DMS114 treated with DMSO at 0.1 percent for 48 hours (cell line): ENCODE results near the gene REXO5.
"Not testable (repeated sequence)": the region's sequence is repeated elsewhere in the genome, so short reads cannot be mapped to it uniquely, and the experiment has no call there.

Experiments
- DNase-seq: peaks from one replicate; lab custom pipeline; 2025; ENCODE audit not compliant: unreplicated experiment; lab: John Stamatoyannopoulos, UW

Gene REXO5

DNA sequence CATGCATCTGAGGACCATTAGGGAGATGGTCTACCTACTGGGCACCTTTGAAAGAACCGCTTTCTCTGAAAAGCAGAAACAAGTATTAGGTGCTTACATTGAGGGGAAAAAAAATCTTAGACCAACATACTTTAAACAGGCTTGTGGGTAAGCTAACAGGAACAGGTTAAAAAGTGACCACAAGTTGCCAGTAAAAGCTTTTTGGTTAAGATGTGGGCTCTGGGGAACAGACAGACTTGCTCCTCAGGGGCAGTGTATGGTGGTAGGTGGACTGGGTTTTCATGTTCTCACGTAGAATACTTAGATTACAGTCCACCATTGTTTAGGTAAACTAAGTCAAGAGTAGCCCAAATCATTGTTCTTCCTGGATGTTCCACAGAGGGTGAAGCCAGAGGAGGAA, 41.2 kb downstream of the REXO5 start:
- DNase-seq, result no peak

DNA sequence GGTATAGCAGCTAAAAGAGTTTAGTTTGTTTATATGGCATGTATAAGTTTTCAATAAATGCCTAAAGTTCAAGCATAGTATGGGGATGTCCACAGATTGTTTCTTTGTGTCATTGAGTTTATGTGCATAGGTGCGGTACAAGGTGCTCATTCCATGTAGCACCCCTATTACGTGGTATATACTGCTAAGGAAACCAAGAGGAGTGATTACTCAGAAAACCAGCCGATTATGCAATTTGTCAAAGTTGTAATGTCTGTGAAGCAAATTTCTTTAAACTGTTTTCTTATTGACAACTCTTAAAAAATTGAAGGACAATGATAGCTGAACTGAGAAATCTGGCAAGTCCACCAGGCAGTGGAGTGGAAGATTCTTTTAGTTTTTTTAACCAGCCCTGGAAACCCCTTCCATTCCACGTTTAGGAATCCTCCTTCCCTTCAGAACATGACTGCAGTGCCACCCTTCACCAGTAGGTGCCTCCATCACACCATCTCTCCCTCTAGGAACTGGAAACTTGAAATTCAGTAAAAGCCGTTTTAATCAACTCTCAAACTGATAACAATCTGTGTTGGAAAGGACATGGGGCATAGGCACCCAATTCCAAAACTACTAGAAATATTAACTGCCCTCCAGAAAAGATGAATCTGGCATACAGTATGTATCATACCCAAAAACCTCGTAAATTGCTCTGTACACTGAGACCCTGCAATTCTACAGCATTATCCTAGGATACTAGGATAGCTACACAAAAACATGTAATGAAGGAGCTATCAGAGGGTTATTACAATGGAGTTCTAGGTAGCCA, 43.5 kb downstream of the REXO5 start:
- DNase-seq, result peak; percentile 28

DNA sequence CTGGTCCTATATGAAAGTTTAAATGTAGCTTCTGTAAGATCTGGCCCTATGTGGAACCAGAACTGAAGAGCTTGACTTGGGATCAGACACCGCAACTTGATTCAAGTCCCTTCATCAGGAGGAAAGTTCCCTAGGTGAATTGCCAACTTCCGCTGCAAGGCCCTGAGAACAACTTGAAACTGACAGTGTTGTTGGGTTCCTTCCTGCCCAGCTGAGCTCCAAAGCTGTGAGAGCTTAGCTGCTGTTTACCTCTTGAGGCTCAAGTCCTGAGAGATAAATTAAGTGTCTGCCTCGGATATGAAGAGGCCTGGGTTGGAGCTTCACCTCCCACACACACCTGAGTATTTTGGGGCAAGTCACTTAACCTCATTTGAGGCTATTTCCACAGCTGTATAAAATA, 44.7 kb downstream of the REXO5 start:
- DNase-seq, result no peak

DNA sequence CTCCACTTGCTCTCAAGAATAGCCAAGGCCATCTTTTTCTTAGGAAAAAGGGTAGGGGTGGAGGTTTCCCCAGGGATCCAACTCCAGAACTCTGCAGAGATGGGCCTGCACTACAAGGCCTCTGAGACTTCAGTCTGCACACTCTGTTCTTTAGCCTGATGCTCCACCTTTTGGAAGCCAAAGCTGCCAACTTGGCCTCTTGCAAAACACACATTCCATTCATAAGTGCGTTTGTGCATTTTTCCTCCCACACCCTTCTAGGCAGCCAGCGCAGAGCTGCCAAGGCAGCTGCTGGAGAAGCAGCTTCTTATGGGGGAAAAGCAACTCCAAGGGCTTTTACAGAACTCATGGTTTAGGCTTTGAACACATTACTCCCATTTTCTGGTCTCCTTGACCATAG, 45.3 kb downstream of the REXO5 start:
- DNase-seq, result no peak

DNA sequence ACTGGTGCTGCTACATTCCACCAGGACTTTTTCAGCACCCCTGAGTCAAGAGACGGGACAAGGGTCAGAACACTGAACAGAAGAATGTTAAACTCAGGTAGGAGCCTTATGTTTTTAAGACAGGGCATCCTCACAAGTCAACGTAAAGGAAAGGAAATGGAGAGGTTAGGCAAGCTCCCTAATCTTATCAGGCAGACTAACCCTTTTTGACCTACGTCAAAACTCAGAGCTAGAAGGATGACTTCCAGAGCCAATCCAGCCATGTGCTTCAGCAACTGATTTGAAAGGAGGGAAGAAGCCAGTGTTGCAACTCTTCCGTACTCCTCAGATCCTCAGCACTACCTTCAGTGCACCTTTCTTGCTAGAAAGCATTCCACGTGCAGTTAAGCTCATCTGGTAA, 46.8 kb downstream of the REXO5 start:
- DNase-seq, result no peak

DNA sequence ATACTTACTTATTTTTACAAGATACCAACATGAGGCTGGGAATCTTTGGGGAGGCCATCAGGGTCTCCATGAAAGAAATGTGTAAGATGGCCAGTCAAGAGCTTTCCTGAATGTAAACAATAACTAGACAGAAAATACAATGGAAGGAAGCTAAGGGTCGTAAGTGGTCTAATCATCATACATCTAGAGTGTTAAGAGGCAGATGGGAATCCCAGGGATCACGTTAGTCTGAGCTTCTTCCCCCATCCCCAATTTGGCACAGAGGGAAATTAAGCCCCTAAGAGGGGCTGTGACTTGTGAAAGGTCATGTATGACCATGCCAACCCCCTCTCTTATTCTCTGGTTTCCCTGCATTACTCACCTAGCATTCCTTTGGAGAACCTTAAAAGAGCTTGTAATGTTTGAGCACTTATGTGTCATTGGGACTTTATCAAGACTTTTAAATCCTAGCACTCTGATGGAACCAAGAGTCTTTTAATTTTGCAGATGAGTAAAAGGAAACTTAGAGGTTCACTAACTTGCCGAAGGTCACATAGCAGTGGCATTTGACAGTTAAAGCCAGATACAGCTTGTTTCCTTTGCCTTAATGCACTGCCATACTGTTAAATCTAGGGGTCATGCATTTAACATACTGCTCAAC, 47.8 kb downstream of the REXO5 start:
- DNase-seq, result no peak

DNA sequence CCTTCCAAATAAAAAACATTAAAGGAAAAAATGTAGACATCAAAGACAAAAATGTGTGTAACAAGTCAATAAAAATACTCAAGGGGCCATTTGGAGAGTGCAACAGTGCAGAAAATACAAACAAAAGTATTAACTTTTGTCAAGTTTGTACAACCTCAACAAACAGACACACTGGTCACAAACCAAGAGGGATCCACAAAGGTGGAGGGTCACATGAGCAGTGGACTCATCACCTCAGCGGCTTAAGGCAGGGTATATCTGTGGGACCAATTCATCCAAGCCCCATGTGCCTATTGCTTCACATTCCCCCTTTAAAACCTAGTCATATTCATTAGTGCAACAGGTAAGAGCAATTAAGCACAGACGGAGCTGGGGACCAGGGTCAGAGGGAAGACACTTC, 48.6 kb downstream of the REXO5 start:
- no peak for DNase-seq

DNA sequence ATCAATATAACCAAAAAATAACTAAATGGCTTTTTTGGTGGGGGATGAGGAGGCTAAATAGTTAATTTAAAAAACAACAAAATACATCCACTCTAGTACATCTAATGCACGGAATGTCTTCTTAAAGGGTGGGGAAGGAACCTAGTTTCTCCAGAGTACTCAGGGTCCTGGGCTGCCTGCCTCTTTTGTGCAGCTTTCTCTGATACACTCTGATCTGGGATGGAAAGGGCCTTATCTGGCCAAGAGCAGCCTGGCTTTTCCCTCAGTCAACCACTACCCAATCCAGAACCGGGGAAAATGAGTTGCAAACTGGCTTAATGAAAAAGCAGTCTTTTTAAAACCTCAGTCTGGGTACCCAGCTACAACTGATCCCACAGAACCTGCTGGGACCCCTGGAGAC, 51.0 kb downstream of the REXO5 start:
- DNase-seq, result no peak

DNA sequence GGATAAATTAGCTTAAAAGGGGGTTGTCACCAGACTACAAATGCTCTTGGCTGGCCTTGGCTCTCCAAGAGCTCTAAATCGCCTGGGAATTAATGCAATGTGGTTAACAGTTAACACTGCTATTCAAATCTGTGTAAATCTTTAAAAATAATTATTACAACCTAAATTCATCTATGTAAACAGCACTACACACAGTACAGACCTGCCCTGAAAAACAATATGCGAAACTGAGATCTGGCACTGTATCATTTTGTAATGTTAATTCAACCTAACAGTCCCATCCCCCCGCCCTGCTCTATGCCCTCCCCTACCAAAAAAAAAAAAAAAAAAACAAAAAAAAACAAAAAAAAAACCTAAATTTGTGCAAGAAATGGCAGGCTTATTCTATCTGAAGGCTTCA, 52.9 kb downstream of the REXO5 start:
- DNase-seq, result no peak

DNA sequence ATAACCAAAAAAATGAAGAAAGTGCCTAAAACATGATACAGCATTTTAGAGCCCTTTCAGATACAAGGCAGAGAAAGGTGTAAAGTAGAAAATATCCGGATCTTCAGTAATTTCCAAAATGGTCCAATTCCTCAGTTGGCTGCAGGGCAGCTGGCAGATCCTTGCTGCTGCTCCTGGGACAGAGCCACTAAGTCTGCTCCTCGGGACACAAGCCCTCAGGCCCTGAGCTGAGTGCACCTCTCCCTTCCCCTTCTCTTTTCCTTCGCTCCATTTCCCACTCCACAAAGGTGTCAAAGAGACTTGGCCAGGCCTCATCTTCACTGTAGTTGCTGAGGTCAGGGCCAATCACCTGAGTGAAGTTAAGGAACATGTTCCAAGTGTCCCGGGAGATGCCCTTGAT, 53.4 kb downstream of the REXO5 start:
- DNase-seq, result no peak

DNA sequence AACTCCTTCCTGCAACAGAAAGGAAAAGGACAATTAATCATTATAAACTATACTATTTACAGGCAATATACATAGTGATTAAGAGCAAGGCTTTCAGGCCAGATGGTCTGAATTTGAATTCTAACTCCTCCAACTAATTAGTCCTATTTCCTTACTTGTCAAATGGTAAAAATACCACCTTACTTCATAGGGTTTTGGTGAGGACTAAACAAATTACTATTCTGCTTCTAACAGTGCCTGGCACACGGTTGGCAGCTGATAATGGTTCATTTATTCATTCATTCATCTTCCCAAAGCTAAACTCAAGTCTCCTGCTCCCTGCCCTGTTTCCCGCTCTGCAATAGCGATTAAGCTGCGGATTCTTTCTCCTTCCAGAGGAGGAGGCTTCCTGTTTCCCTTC, 54.0 kb downstream of the REXO5 start:
- DNase-seq, result no peak

DNA sequence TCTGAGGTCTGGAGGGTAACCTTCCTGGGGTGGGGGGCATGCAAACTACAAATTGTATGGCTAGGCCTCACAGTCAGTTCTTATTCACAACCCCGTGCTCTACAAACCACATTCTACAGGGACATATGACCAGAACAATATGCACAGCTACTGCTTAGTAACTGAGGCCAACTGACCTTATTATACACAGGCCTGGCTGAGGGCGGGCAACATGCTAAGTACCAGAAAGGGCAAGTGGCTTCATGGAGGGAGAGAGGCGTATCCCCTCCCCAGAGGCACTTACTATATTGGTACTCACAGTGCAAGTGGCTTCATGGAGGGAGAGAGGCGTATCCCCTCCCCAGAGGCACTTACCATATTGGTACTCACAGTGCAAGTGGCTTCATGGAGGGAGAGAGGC, 54.7 kb downstream of the REXO5 start:
- DNase-seq, result not testable (repeated sequence)

DNA sequence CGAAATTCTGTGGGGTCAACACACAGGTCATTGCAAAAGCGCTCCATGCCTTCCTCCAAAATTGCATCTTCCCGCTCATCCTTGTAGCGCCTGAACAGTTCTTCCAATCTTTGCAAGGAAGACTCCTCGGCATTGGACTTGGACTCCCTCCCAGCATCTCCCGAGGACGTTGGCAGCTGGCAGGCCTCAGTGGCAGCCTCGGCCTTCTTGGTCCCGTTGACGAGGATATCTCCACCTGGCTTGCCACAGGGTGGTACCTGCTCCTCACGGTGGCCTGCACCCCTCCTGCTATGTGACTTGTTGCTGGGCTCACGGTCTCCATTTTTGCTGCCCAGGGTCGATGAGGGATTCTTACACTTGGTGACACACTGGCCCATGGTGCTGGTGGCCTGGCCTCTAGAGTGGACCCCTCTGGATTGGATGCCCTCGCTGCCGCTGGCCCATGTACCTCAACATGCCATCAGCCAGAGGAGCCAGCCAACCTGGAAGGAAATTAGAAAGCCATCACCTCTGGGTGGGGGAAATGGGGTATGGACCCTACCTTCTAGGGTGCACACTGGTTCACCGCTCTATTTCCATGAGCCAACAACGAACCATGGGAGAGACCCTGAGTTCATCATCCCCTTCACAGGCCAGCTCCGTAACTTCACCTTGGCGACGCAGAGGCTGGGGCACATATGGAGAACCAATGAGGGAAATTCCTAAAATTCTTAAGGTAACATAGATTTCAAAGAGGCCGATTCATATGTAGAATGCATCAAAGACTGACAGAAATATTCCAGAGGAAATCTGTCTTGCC, 56.0 kb downstream of the REXO5 start:
- DNase-seq, result no peak

DNA sequence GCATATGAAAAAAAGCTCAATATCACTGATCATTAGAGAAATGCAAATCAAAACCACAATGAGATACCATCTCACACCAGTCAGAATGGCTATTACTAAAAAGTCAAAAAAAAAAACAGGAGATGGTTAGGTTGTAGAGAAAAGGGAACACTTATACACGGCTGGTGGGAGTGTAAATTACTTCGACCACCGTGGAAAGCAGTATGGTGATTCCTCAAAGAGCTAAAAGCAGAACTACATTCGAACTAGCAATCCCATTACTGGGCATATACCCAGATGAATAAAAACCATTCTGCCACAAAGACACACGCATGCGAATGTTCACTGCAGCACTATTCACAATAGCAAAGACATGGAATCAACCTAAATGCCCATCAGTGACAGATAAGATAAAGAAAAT, 58.0 kb downstream of the REXO5 start:
- DNase-seq, result not testable (repeated sequence)

DNA sequence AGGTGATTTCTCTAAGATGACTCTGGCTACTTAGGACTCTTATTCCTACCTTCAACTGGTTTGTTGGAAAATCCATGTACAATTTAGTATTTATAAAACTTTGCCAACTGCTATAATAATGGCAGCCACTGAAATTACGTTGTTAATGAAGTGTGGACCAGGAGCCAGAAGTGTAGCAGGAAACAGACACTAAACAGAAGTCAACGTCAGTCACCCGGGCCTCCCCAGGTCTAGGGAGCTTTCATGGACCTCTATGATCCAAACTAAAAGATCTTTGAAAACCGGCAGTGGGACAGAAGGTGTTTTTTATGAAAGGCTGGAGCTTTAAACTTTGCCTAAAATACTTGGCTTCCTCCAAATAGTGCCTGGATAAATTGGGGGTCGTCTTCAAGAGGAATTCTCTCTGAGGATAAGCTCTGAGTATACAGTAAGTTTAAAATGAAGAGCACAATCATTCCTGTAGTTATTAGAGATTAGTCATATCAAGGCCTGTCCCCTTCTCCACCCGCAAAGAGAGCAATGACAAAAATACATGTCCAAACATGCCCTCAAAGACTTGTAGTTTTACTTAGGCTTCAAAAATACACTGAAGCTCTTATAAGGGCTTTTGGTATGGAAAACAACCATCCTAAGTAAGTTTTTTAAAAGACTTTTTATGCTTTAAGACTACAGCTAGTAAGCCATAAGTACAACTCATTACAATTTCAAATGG, 59.2 kb downstream of the REXO5 start:
- DNase-seq, result no peak

DNA sequence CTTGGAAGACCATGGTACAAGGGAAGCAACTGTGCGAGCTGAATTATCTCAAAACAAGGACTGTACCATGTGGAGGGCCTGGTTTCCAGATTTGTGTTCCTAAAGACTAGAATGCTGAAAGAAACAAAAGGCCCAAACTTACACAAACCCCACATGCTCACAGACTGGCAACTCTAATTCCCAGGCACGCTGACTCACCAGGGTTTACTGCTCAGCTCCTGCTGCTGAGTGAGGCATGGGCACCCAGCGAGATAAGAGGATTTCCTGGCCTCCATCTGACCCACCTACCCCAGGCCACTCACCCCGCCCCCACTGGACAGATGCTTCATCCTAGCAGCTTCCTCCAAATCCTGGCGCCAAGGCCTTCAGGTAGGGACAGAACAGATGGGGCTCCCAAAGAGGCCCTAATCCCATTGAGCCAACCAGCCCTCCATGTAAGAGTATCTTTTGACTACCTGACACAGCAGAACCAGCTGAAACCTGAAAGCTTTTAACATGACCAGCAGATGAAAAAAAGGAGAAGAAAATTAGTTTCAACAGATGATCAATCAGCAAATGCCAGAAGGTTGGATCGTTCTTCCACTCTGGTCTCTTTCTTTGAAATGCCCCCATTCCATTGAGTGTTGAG, 59.9 kb downstream of the REXO5 start:
- DNase-seq, result no peak

DNA sequence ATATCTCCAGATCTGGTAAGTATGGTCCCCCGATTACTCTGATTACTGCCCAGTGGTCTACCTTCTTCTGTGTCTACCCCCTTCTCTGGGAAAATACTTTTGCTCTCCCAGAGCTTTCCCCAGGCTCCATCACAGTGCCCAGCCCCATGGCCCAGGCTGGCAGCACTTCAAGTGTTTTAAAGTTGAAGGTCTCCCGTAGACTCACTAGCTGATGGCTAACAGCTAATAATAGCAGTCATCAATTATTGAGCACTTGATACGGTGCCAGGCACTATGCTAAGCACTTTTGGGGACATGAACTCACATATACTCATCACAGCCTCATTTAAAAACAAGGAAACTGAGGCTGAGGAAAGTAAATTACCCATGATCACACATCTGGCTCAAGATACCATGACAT, 60.5 kb downstream of the REXO5 start:
- DNase-seq, result no peak

DNA sequence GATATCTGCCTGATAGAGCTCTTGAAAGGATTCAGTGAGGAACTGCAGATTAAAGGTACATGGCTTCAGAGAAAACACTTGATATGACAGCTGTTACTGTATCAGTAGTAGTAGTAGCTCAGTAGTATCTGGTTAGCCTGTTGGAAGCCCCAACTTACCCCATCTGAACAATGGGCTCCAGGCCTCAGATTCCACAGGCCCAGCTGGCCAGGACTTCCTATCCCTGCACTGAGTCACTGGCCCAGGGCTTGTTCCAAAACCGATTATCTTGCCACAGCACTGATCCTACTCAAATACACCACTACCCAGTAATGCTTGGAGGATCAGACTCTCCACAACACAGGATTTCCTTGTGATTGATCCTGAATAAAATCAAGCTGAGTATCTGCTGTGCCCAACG, 61.3 kb downstream of the REXO5 start:
- DNase-seq, result no peak

DNA sequence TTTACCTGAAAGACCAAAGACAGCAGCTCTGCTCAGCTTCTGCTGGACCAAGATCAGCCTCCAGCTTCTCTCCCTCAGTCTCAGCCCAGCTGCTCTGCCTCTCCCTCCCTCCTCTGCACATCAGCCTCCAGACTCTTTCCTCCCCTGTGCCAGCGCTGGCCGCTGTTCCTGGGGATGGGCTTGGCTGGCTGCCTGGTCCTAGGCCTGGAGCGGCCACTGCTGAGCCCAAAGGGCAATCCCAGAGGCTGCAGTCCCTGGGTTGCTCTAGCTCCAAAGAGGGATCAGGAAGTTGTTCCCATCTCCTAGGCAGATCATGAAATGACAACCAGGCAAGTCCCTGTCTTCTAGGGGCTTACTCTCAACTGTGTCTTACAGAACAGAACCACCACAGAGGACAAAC, 62.6 kb downstream of the REXO5 start:
- DNase-seq, result no peak

DNA sequence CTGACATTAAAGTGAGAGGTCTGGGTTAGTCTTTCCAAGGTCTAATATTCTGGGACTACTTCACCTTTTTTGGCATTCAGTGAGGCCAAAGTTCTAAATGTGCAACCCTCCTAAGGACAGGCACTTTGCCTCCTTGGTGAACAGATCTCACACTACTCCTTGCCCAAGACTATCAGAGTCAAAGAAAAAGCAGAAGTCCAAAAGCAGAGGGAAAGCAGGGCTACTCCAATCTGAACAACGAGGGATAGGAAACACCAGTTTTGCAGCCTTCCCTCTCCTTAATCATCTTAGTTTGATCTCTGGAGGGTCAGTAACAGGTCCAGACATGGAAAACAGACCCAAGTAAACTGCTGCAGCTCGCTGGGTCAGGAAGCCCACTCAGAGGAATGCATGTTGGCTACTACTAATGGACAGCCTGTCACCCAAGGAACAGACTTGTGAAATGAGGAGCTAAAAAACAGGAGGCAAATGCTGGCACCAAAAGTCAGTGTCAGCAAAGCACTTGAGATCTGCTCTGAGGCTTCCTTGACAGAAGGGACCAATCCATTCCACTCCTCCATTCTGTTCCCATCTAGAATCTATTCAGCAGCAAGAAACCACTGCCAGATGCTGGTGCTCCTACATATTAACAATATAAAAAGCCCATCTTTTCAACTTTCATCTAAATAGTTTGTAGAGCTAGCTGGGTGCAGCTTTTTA, 63.9 kb downstream of the REXO5 start:
- DNase-seq, result no peak
